GM21737 (cell line): ENCODE data around the gene AQP11.
"Not testable (repeated sequence)": the region's sequence is repeated elsewhere in the genome, so short reads cannot be mapped to it uniquely, and the experiment has no call there.

Experiments
- ATAC-seq: cut with Tn5 transposase; IDR thresholded peaks from one replicate; pipeline ENCODE4 v1.9.1; 2021; ENCODE audit warnings: mild to moderate bottlenecking, moderate library complexity; ENCODE audit not compliant: unreplicated experiment

The AQP11 gene

DNA sequence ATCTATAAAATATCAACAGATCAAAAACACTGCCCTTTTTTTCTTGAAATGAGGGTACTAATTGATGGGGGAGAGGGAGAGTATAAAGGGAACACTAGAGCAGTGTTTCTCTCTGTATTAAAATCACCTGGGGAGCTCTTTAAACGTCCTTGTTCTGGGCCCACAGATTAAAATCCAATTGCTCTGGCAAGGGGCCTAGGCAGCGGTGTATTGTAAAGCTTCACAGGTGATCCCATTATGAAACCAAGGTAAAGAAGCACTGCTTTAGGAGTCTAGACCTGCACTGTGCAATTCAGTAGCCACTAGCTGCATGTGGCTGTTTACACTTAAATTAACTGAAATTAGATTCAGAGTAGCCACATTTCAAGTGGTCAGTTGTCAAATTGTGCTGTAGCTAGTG lies 3.0 kb downstream of the AQP11 start:
- no peak for ATAC-seq

DNA sequence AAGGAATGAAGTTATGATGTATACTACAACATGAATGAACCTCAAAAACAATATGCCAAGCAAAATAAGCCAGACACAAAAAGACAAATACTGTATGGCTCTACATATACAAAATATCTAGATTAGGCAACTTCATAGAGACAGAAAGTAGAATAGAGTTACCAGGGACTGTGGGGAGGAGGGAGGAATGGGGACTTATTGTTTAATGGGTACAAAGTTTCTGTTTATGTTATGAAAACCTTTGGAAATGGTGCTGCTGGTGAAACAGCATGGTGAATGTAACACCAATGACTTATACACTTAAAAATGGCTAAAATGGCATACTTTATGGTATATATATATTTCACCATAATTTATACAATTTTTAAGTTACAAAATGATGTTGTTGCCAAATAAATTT lies 4.1 kb downstream of the AQP11 start:
- no peak for ATAC-seq

DNA sequence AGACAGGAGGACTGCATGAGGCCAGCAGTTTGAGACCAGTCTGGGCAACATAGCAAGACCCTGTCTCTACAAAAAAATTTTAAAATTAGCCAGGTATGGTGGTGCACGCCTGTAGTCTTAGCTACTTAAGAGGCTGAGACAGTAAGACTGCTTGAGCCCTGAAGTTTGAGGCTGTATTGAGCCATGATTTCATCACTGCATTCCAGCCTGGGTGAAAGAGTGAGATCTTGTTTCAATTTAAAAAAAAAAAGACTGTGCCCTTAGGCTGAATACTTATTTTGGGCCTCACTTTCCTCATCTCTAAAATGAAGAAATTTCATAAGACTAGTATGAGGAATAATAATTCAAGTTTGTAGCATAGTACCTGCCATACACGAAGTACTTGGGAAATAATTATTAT lies 6.9 kb downstream of the AQP11 start:
- no peak for ATAC-seq

DNA sequence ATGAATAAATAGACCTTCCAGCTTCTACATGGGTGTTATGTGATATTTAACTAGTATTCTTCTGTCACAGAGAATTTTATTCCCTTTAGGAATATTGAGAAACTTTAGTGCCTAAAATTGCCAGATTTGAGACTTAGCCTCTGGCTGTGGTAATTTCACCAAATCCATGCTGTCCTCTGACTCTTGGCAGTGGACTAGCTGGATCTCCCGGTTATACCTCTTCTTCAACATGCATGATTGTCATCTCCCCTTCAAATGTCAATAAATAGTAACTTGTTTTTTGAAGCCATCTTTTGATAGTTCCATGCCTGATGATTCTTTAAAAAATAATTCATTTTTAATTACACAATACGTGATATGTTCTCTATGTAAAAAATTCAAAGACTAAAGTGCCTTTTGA lies 8.4 kb downstream of the AQP11 start:
- ATAC-seq, result no peak

DNA sequence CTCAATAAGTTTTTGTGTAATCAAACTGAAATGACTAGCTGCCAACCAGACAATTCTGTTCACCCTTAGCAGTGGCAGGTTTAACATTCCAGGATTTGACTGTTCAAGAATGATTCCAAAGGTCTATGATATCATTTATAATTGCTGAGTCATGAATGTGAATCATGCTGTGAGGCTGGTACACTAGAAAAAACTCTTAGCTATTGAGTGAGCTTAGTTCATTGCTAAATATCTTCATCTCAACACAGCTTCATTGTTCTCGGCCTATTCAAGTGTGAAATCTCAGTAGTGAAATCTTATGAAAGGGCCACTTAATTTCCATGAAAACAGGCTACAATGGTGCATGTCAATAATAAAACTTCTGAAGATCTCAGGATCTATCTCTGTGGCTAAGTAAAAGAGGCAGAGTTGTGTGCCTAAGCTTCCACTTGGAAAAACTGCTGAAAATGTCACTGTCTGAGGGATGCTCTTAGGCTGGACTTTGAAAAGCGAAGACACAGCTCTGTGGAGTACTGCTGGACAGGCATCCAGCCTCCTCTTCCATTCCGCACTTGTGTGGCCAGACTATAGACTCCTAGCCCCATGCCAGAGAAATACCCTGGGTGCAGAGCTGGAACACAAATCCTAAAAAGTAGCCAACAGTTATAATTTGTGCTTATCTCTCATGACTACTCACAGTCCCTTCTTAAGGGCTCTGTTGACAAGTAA lies 12.8 kb downstream of the AQP11 start:
- ATAC-seq, result no peak

DNA sequence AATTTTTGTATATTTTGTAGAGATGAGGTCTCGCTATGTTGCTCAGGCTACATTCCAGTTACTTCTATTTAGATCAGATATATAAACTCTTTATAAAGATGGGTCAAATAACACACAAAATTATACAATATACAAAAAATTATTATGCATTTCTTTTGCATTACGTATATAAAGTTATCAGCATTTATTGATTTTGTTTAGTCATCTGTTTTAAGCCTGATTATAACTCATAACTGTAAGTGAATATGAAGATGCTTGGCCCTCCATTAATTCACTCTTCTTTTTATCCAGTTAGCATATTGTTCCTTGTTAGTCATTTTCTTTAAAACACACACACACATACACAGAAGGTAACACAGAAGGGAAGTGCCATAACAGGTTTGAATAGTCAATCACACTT lies 14.5 kb downstream of the AQP11 start:
- no peak for ATAC-seq

DNA sequence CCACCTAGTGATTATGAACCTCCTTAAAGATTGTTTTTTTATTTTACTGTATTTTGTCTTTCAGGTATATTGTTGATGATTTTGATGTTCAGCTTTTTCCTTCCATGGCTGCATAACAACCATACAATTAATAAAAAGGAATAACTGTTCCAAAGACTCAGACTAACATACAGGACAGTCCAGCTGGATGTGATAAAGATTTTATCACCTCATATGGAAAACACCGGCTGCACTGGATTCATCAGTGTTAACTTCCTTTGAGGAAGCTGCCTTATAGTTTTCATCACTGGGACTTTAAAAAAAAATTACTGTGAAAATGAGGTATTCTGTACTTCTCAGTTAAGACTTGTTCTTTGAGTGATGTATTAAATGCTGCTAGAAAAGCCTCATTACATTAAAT lies 19.5 kb downstream of the AQP11 start:
- ATAC-seq, result no peak

DNA sequence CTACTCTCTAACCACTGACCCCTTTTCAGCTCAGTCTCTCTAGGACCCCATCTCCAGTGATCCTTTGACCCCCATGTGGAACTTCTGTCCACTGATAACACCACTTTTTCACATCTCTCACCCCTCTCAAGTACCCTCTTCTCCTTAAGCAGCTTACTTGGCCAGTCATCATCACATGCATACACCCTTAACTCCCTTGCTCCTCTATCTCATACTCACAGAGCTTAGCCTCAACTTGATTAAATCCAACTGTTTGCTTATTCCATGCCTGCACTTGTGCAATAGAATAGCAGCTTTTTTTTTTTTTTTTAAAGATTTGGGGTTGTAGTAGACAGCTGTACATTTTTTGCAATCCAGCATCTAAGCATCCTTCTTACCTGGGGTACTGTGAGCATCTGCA lies 22.2 kb downstream of the AQP11 start:
- no peak for ATAC-seq

DNA sequence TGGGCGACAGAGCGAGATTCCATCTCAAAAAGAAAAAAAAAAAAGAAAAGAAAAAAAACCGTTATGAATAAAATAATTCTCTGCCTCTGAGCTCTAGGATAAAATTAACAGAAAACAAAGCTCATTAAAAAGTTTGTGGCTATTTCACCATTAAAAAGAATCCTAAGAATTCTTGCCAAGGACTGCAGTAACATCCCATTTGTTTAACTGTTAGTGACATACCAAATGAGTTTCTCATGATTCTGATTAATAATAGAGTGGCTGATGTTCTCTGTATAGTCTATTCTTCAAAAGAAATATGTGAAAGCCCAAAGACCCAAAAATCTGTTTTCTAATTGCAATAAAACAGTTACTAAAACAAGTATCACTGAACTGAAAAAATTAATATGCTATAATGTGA lies 28.1 kb downstream of the AQP11 start:
- ATAC-seq, result no peak

DNA sequence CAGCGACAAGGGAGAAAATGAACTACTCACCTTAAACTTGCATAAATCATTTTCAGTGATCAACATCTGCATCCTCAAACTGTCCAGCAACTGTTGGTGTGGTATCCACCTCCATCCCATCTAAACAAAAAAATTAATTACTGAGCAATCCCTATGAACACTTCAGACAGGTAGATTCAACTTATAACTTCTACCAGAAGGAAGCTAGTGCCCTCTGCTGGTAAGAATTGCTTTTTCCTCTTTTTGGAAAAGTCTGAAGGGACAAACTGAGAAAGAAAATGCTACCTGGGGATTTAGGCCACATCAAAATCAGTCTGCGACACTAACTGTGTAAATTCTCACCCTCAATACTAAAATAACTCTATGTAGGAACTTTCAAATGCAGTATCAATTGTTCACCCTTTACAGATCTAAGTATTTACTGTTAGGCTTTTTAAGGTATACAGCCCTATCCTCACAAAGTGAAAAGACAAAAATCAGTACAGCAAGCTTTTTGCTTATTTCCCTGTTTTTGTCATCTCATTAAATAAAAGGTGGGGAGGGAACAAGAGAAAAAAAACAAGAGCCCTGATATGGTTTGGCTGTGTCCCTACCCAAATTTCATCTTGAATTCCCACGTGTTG lies 29.9 kb downstream of the AQP11 start:
- no peak for ATAC-seq

DNA sequence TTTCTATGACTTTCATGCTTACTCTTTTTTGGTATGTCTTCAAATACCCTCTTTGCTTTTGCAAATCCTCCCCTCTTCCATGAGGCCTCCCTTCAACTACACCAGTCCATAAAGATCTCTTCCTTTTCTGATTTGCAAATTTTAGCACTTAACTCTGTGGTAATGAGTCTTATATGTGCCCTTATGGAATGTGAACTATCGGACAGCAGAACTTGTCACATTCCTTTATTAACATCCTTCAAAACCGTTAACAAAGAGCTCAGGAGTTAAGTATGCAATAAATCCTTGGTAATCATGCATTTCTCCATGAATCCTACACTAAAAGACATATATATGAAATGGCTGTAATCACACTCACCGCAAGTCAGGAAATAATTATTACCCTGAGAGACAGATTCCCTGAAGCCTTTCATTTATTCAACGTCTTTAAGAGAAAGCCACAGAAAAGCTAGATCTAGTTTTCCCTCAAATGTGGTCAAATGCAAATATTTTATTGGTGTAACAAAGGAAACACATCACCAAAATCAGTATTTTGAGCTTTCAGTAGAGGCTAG lies 40.5 kb downstream of the AQP11 start:
- no peak for ATAC-seq

DNA sequence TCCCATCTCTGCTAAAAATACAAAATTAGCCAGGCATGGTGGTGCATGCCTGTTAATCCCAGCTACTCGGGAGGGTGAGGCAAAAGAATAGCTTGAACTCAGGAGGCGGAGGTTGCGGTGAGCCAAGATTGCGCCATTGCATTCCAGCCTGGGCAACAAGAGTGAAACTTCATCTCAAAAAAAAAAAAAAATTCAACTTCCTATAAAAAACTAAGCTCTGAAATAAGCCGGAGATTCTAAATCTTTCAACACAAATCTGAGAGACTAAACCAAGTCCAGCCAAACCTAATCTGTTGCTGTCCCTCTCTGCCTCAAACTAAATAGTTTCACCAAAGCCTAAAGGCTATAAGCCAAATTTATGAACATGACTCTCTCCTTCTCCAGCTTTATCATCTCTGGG lies 44.2 kb downstream of the AQP11 start:
- not testable (repeated sequence) for ATAC-seq

DNA sequence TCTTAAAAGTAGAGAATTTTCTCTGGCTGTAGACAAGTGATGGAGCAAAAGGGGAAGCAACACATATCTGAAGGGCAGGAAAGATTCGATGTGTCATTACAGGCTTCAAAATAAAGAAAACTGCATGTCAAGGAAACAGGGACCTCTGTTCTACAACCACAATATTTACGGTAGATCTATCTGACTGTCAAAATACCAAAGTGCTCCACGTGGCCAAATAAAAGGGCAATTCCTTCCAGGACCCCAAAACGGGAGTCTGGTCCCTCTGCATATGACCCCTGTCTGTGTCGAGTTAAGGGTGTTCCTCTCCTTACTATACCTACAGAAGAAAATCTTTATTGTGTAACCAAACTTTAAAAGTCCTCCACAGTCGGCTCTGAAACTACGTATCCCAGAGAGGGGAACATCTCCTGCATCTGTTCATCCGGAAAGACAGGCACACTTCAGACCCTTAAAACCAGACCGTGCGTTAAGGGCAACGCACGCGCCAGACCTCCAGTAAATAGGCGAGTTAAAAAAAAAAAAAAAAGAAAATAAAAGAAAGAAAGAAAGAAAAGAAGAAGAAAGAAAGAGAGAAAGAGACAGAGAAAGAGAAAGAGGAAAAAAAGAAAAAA lies 47.1 kb downstream of the AQP11 start:
- ATAC-seq, result no peak

DNA sequence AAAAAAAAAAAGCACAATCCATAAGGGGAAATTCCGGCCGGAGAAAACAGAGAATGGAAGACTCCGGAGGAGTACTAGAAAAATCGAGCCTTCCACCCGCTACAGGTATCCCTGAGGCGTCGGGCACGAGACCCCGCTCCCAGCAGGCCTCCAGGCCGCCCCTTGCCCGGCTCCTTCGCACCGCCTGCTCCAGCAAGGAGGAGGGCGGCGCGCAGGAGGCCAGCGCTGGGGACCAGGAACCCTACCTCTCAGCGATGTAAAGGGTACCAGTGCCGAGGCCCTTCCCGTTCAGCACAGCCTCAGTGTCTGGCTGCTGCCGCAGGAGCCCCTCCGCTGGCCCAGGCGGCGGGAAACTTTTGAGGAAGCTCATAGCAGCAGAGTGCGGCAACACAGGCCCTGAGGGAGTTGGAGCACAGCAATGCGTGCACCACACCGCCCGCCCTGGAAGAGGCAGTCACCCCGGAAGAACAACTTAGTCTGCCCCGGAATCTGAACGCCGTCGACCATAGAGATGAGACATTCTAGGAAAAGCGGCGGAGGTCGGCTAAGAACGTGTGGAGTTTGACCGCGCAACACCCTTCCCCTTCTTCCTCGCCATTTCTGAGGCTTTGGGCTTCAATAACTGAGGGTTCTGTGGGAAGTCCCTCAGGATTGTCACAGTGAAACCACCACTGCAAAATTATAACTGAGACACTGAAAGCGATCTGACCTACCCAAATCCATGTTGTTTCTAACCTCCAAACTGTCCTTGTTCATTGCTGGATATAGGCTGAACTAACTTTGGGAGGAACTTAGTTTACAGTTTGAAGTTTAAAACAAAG lies 47.8 kb downstream of the AQP11 start, which contains the start of gene CLNS1A:
TSS of gene CLNS1A (minus strand) at position 450 of the 821 bp plus-strand sequence. CDS start at position 370, 80 bp downstream.
- ATAC-seq, result peak; percentile 97

DNA sequence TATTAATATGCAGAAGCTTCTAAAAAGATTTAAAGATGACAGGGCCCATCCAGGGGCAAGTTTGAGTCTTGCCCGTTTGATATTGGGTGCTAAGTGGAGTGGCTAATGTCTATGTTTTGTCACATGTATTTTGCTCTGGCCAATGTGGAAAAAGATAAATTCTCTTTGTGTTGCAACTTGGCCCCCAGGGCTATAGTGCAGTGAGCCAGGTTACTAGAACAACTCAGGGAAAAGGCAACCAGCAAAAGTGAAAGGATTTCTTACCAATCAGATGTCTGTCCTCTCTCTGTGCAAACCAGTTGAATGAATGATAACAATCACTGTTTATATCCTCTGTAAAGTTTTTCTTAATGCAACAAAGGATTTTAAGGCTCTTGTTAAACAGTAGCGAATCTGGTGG lies 52.5 kb downstream of the AQP11 start:
- ATAC-seq, result no peak

DNA sequence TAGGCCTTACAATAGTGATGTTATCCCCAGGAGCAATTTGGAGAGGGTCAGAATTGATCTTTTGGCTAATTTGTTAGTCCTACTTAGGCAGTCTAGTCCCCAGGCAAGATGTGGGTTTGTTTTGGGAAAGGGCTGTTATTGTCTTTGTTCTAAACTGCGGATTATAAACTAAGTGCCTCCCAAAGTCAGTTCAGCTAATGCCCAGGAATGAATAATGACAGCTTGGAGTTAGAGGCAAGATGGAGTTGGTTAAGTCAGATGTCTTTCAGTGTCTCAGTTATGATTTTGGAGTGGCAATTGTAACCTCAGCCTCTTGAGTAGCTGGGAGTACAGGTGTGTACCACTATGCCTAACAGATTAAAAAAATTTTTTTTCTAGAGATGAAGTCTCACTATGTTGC lies 55.1 kb downstream of the AQP11 start:
- no peak for ATAC-seq

DNA sequence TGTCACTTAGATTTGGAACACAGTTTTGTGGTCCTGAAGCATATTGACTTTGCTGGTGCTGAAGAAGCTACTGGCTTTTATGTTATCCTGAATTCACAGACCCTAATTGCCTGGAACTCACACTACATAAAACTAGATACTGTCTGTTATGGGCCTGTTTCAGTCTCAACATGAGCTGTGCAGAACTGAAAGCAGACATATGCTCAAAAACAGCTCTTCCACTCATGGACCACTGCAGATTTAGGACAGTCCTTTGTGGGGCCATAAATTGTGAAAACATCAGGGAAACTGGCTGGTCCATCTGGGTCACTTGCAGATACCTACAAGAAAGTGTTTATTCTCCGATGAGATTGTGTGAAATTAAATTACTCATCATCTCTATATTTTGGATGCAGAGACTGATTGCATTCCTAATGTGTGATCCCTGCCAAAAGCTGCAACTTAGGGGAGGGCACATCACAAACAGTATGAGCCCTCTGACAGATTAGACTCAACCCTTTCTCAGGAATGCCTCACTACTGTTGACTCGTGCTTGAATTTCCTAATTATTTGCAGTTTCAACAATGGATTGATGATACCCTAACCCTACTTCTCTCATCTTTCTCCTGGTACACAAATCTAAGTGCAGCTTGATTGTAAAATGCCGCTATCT lies 58.0 kb downstream of the AQP11 start:
- ATAC-seq, result no peak

DNA sequence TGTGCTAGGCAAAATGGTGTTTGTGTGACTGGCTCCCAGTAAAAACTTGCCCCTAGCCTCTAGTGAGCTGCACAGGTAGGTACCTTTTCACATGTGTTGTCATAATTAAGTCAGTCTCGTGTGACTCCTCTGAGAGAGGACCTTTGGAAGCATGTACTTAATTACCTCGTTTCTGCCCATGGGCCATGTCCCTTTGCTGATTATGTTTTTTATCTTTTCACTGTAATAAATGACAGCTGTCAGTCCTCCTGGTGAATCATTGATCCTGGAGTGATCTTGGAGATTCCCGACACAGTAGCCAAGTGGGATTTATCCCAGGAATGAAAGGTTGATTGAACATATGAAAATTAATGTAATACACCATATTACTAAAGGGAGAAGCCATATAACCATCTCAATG lies 60.4 kb downstream of the AQP11 start:
- ATAC-seq, result no peak

DNA sequence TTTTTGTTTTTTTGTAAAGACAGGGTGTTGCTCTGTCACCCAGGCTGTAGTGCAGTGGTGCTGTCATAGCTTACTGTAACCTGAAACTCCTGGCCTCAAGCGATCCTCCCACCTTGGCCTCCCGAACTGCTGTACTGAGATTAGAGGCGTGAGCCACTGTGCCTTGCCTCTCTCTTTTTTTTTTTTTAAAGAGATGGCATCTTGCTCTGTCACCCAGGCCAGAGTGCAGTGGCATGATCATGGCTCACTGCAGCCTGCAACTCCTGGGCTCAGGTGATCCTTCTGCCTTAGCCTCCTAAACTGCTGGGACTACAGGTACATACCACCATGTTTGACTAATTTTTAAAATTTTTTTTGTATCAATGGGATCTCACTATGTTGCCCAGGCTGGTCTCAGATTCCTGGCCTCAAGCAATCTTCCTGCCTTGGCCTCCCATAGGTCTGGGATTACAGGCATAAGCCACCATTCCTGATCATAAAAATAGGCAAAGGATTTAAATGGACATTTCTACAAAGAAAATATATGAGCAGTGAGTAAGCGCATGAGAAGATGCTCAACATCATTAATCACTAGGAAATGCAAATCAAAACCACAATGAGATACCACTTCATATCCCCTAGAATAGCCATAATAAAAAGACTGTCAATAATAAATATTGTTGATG lies 65.1 kb downstream of the AQP11 start:
- no peak for ATAC-seq

DNA sequence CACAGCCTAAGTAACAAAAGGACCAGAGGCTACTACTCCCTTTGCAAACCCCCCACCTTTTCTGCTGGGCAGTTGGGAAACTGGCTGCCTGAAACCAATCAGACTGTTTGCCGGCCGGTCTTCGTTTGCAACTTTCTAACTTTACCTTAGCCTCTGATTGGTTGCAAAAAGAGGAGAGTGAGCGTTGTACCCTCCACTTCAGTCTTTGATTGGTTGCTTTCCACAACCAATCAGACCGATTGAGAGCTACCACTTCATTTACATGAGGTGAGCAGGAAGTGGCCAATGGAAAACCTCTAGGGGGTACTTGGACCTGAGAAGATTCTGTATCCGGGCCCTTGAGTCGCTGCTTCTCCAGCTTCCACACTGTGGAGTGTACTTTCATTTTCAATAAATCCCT lies 66.6 kb downstream of the AQP11 start:
- no peak for ATAC-seq
